ENCODE results near the gene NDUFA3.

Gene NDUFA3

GRCh38 chr19:54147676-54148075 is 45.0 kb downstream of the NDUFA3 start:
- no peak for DNase-seq (ENCODE audit: low spot score)
- Histone ChIP-seq H3K4me1 (ENCODE audit: insufficient read depth, poor library complexity, severe bottlenecking) (no peaks in the 10 kb centered on the region), H3K27me3 (ENCODE audit: insufficient read depth, poor library complexity, severe bottlenecking) (no peaks in the 10 kb centered on the region), H3K9me3 (ENCODE audit: severe bottlenecking) (no peaks in the 10 kb centered on the region), H3K4me3 (ENCODE audit: severe bottlenecking) (no peak overlapping the region), H3K36me3 (ENCODE audit: low read depth) (peaks cover 94% of the 10 kb centered on the region), H3K27ac (ENCODE audit: poor library complexity, severe bottlenecking) (no peak overlapping the region)
- no peak for ATAC-seq (ENCODE audit: low read depth)
- TF ChIP-seq, protein P1, sequence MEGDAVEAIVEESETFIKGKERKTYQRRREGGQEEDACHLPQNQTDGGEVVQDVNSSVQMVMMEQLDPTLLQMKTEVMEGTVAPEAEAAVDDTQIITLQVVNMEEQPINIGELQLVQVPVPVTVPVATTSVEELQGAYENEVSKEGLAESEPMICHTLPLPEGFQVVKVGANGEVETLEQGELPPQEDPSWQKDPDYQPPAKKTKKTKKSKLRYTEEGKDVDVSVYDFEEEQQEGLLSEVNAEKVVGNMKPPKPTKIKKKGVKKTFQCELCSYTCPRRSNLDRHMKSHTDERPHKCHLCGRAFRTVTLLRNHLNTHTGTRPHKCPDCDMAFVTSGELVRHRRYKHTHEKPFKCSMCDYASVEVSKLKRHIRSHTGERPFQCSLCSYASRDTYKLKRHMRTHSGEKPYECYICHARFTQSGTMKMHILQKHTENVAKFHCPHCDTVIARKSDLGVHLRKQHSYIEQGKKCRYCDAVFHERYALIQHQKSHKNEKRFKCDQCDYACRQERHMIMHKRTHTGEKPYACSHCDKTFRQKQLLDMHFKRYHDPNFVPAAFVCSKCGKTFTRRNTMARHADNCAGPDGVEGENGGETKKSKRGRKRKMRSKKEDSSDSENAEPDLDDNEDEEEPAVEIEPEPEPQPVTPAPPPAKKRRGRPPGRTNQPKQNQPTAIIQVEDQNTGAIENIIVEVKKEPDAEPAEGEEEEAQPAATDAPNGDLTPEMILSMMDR (IDR thresholded peaks at IDR 0.05; ENCODE audit: poor library complexity, severe bottlenecking): no peak

GRCh38 chr19:54148158-54148557 is 45.5 kb downstream of the NDUFA3 start:
- TF ChIP-seq, protein P1 (IDR thresholded peaks at IDR 0.05; ENCODE audit: poor library complexity, severe bottlenecking): no peak
- H3K27ac ChIP-seq (ENCODE audit: poor library complexity, severe bottlenecking): no peak overlapping the region
- no peak overlapping the region for H3K4me3 ChIP-seq (ENCODE audit: severe bottlenecking)
- no peaks in the 10 kb centered on the region for H3K27me3 ChIP-seq (ENCODE audit: insufficient read depth, poor library complexity, severe bottlenecking)
- H3K4me1 ChIP-seq (ENCODE audit: insufficient read depth, poor library complexity, severe bottlenecking): no peaks in the 10 kb centered on the region
- DNase-seq (ENCODE audit: low spot score): no peak
- no peak for ATAC-seq (ENCODE audit: low read depth)
- peaks cover 94% of the 10 kb centered on the region for H3K36me3 ChIP-seq (ENCODE audit: low read depth)
- no peaks in the 10 kb centered on the region for H3K9me3 ChIP-seq (ENCODE audit: severe bottlenecking)

GRCh38 chr19:54149021-54149812 is 46.6 kb downstream of the NDUFA3 start:
- Histone ChIP-seq H3K27me3 (ENCODE audit: insufficient read depth, poor library complexity, severe bottlenecking) (no peaks in the 10 kb centered on the region), H3K4me3 (ENCODE audit: severe bottlenecking) (no peak overlapping the region), H3K27ac (ENCODE audit: poor library complexity, severe bottlenecking) (no peak overlapping the region), H3K4me1 (ENCODE audit: insufficient read depth, poor library complexity, severe bottlenecking) (no peaks in the 10 kb centered on the region), H3K9me3 (ENCODE audit: severe bottlenecking) (no peaks in the 10 kb centered on the region), H3K36me3 (ENCODE audit: low read depth) (peaks cover 94% of the 10 kb centered on the region)
- ATAC-seq (ENCODE audit: low read depth) (no peak), DNase-seq (ENCODE audit: low spot score) (no peak)
- TF ChIP-seq, protein P1 (IDR thresholded peaks at IDR 0.05; ENCODE audit: poor library complexity, severe bottlenecking): no peak

DNA sequence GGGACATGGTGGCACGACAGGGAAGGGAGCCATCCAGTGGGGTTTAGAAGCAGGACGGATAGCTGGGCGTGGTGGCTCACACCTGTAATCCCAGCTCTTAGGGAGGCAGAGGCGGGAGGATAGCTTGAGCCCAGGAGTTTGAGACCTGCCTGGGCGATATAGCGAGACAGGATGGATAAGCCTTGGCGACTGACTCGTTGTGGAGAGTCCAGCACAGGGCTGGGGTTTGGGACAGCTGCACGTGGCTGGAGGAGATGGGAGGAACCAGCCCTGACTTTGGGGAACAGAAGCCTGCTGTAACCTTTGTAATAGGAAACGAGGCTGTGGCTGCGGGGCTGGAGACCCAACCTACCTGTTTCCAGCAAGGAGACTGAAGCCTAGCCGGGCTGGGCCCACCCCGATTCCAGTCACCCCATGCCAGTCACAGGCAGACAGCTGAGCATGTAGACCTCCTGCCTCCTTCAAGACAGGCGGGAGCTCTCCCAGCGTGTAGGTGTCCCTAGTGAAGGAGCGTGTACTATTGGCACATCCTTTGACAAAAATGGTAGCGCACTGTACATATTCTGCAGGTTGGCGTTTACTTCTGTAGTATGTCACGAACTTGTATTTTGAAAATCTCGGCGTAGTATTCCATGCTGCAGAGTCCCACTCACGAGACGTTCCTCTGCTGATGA is 48.8 kb downstream of the NDUFA3 start:
- Histone ChIP-seq H3K36me3 (ENCODE audit: low read depth) (peaks cover 94% of the 10 kb centered on the region), H3K27ac (ENCODE audit: poor library complexity, severe bottlenecking) (no peak overlapping the region), H3K9me3 (ENCODE audit: severe bottlenecking) (no peaks in the 10 kb centered on the region), H3K4me1 (ENCODE audit: insufficient read depth, poor library complexity, severe bottlenecking) (no peaks in the 10 kb centered on the region), H3K27me3 (ENCODE audit: insufficient read depth, poor library complexity, severe bottlenecking) (no peaks in the 10 kb centered on the region), H3K4me3 (ENCODE audit: severe bottlenecking) (no peak overlapping the region)
- TF ChIP-seq, protein P1 (IDR thresholded peaks at IDR 0.05; ENCODE audit: poor library complexity, severe bottlenecking): no peak
- DNase-seq (ENCODE audit: low spot score) (no peak), ATAC-seq (ENCODE audit: low read depth) (no peak)

DNA sequence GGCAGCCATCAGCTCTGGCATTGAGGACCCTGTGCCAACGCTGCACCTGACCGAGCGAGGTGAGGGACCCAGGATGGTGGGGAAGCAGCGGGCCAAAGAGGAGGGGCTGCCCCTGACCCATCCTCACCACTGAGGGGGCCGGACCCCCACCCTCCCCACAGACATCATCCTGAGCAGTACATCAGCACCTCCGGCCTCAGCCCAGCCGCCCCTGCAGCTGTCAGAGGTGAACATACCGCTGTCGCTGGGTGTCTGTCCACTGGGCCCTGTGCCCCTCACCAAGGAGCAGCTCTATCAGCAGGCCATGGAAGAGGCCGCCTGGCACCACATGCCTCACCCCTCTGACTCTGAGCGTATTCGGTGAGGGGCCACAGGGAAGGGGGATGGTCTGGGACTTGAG is 49.6 kb downstream of the NDUFA3 start:
- DNase-seq (ENCODE audit: low spot score) (no peak), ATAC-seq (ENCODE audit: low read depth) (no peak)
- Histone ChIP-seq H3K4me1 (ENCODE audit: insufficient read depth, poor library complexity, severe bottlenecking) (no peaks in the 10 kb centered on the region), H3K36me3 (ENCODE audit: low read depth) (peaks cover 96% of the 10 kb centered on the region), H3K27ac (ENCODE audit: poor library complexity, severe bottlenecking) (no peak overlapping the region), H3K9me3 (ENCODE audit: severe bottlenecking) (no peaks in the 10 kb centered on the region), H3K27me3 (ENCODE audit: insufficient read depth, poor library complexity, severe bottlenecking) (no peaks in the 10 kb centered on the region), H3K4me3 (ENCODE audit: severe bottlenecking) (no peak overlapping the region)
- TF ChIP-seq, protein P1 (IDR thresholded peaks at IDR 0.05; ENCODE audit: poor library complexity, severe bottlenecking): no peak

All from RWPE2 (cell line).